ENCODE data around the gene SNAP47.
A peak's percentile ranks its signal among the peaks of the same experiment; 100 is the strongest.

The SNAP47 gene

GRCh38 chr1:227785094-227785804, 50.0 kb downstream of the SNAP47 start:
- DNase-seq (ENCODE audit: low read depth): no peak

DNA sequence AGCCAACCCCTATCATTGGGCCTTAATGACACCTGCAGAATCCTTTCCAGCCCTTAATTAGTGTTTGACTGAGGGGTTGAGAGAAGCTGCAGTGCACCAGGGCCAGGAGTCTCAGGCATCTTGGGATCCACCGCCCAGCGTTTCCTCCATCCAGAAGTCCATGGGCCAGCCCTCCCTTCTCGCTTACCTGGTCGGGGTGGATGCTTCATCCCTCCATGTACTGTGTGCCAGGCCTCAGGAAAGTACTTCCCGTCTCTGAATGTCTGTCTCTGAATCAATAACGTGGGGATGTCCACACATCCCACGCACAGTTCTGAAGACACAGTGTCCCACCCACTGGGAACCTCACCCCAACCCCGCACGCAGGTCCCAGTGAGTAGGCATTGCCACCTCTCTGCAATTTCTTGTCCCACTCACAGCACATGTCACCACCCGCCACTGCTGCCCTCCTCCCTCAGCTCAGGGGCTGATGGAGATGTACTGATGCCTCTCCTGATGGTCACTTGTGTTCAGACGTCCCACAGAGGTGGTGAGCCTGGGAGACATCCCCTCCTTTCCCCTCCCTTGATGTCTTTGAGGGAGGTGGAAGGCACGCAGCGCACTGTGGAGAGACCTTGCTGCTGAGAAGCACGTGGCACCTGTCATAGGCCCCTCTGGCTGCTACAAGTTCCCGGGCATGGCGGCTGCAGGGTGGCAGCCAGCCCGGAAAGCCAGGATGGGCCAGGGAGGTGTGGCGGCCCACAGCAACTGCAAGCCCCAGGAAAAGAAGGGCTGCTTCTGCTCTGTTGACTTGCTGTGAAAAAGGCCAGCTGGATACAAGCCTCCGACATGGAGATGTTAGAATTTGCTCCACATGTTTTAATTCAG, 50.8 kb downstream of the SNAP47 start:
- no peak for DNase-seq (ENCODE audit: low read depth)

GRCh38 chr1:227786673-227787512, 51.7 kb downstream of the SNAP47 start:
- no peak for DNase-seq (ENCODE audit: low read depth)

DNA sequence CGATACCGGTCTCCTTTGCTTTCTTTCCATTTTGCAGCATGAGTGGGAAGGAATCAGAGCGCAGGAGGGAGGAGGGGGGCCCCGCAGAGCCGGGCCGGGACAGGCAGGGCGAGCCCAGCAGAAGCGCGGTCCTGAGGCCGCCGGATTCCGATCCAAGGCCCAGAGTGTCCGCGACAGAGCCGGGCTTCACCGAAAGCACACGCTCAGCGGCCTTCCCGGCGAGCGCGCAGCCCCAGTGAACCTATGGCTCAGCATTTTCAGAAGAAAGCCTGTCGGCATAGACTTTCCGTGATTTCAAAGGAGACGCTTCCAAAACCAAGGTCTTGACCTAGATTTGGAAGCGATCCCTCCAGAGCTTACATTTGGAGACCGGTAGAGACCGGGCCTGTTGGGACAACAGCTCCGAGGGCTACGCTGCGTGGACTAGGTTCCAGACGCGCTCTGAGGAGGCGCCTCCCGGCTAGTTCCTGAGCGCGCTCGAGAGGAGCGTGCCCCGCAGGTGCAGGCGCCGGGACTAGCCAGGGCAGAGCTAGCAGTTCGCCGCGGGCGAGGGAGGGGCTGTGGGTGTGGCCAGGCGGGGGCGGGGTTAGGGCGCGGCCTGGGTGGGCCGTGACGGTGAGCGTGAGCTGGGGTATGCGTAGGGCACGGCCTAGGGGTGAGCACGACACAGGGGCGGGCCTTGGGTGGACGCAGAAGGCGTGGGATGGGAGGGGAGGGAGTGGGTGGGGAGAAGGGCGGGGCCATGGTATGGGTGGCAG, 52.5 kb downstream of the SNAP47 start:
- peak; percentile 89 for DNase-seq (ENCODE audit: low read depth)

- peak; percentile 60 for DNase-seq (ENCODE audit: low read depth)
Measured at GRCh38 chr1:227788271-227789083, 53.2 kb downstream of the SNAP47 start.

GRCh38 chr1:227789084-227790033, 54.1 kb downstream of the SNAP47 start:
- no peak for DNase-seq (ENCODE audit: low read depth)

DNA sequence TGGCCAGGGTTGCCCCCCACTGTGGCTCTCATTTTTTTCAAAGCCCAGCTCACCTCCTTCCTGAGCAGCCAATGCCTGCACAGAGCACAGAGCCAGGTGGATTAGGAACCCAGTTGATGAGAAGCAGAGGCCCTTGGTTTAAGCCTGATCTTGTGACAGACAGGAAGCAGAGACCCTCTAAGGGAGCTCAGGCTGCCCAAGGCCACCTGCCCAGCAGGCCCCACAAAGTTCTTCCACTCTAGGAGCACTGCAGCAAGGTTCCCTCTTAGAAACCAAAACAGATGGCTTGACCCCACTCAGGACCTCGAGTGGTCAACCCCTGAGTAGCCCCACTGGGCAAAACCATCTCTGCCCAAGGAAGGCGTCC, 54.8 kb downstream of the SNAP47 start:
- no peak for DNase-seq (ENCODE audit: low read depth)

GRCh38 chr1:227790868-227791267, 55.6 kb downstream of the SNAP47 start:
- no peak for DNase-seq (ENCODE audit: low read depth)

- DNase-seq (ENCODE audit: low read depth): no peak
Measured at GRCh38 chr1:227791425-227792143, 56.3 kb downstream of the SNAP47 start.

DNA sequence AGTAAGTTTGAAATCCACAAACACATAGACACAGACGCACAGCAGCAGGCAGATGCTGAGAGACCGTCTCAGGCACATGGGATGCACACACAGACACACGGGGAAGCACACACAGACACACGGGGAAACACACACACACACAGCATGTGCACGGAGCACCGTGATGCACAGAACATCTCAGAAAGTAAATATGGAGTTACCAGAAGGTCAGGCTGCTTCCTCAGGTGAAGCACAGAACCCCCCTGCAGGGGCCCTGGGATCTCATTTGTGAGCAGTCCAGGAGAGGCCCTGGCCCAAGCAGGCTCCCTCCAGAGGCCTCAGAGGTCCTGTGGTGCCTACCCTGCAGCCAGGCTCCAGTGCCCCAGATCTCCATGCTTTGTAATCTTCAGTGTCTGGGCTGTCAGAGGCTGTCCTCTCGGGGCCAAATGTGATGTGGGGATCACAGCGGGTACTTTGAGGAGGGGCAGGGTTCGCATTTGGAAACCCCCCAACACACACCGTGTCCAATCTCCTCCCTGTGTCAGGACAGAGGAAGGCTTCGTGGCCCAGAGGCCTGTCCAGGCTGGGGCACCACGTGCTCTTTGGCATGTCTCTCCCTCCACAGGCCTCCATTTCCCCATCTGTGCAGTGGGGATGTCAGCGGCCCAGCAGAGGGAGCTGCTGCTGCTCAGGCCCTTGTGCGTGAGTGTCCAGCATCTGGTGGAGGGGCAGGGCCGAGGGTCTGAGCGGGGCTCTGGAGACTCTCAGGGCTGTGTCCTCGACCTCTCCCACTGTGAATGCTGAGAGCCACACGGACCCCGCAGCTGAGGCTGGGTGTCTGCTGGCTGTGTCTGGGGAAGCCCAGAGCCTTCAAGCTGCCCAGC, 57.2 kb downstream of the SNAP47 start:
- DNase-seq (ENCODE audit: low read depth): no peak

GRCh38 chr1:227793079-227793947, 58.1 kb downstream of the SNAP47 start:
- no peak for DNase-seq (ENCODE audit: low read depth)

GRCh38 chr1:227793948-227794816, 58.9 kb downstream of the SNAP47 start:
- no peak for DNase-seq (ENCODE audit: low read depth)

GRCh38 chr1:227794817-227795192, 59.6 kb downstream of the SNAP47 start:
- DNase-seq (ENCODE audit: low read depth): no peak

DNA sequence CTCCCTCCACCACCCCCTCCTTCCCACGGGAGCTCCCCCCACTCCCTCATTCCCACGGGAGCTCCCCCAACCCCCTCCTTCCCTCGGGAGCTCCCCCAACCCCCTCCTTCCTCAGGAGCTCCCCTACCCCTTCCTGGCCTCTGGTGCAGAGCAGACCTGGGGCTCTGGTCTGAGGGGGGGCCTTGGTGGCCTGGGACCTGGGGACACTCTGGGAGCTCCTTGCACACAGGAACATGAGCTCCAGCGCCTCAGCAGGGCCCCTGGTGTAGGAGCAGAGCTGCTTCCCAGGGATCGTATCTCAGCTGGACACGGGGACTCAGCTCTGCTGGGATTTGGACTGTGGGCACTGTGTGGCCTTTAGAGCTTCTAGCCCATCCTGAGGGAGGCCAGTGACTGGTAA, 60.5 kb downstream of the SNAP47 start:
- DNase-seq (ENCODE audit: low read depth): no peak

DNA sequence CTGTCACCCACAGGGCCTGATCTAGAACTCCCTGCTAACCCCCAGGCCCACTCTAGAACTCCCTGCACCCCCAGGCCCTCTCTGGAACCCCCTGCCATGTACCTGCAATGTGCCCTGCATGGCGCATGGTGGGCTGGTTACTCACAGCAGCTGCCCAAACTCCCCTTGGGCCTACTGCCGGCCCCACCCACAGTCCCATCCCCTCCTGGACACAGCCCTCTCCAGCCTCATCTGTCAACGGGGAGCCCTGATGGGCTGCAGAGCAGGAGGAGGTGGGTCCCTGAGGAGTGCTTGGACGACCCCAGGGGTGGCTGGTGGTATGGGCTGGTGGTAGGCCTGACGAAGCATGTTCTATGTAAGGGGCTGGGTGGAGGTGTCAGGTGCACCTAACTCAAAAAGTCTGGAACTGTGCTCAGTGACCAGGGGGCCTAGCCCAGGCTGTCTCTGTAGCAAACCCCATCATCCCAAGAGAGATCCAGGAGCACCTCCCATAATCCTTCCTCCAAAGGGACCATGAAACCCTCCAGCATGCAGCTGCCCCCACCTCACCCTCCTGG, 61.2 kb downstream of the SNAP47 start:
- DNase-seq (ENCODE audit: low read depth): no peak

DNA sequence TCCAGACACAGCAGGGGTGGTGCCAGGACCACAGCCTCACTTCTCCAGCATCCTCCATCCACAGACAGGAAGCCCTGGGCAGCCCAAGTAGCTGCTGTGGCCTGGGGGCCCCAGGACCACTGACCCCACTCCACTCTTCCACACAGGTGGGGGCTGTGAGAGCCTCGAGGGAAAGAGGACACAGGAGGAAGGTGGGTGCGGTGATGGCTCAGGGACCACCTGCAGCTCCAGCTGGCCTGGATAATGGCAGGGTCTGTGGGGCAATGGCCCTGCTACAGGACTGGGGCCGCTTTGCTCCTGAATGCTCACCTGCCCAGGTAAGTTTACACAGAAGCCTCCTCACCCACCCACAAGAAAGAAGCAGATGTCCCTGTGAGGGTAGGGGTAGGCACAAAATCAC, 61.9 kb downstream of the SNAP47 start:
- DNase-seq (ENCODE audit: low read depth): no peak
